ENCODE results near the gene SLC48A1.

Gene SLC48A1

GRCh38 chr12:47755655-47756562, 17.1 kb upstream of the SLC48A1 start:
- Histone ChIP-seq H3K9me2 (ENCODE audit: low read depth, low read length) (no peaks in the 10 kb centered on the region), H3K9me3 (ENCODE audit: low read length) (no peaks in the 10 kb centered on the region), H3K4me2 (ENCODE audit: low read length) (no peak overlapping the region), H3F3A (ENCODE audit: insufficient read depth, low read length) (no peaks in the 10 kb centered on the region), H3K79me2 (ENCODE audit: insufficient read depth, low read length) (no peaks in the 10 kb centered on the region), H3K27ac (ENCODE audit: low read depth, low read length, poor library complexity, severe bottlenecking) (no peak overlapping the region), H4K20me1 (ENCODE audit: insufficient read depth, low read length) (no peaks in the 10 kb centered on the region), H2AFZ (ENCODE audit: low read length) (no peak overlapping the region), H3K4me3 (ENCODE audit: low read depth, low read length, poor library complexity, severe bottlenecking) (no peak overlapping the region), H3K4me1 (ENCODE audit: insufficient read depth, low read length, severe bottlenecking) (peaks cover 13% of the 10 kb centered on the region), H3K27me3 (ENCODE audit: insufficient read depth, low read length) (peaks cover 4% of the 10 kb centered on the region; the same call in 1 of the 2 replicates), H3K36me3 (ENCODE audit: insufficient read depth, low read length) (no peaks in the 10 kb centered on the region), H3K9ac (ENCODE audit: low read length) (no peak overlapping the region)
- TF ChIP-seq CTCF (IDR thresholded peaks at IDR 0.05; ENCODE audit: low read length) (no peak), EZH2 (IDR thresholded peaks at IDR 0.05; ENCODE audit: borderline replicate concordance, low read length) (no peak)

- no peaks in the 10 kb centered on the region for H4K20me1 ChIP-seq (ENCODE audit: insufficient read depth, low read length)
- H3K9me2 ChIP-seq (ENCODE audit: low read depth, low read length) = no peaks in the 10 kb centered on the region
- H3K4me1 ChIP-seq (ENCODE audit: insufficient read depth, low read length, severe bottlenecking) = peaks cover 13% of the 10 kb centered on the region
- TF ChIP-seq EZH2 (IDR thresholded peaks at IDR 0.05; ENCODE audit: borderline replicate concordance, low read length) = no peak
- no peak for TF ChIP-seq CTCF (IDR thresholded peaks at IDR 0.05; ENCODE audit: low read length)
- no peak overlapping the region for H2AFZ ChIP-seq (ENCODE audit: low read length)
- H3K4me2 ChIP-seq (ENCODE audit: low read length) = no peak overlapping the region
- H3F3A ChIP-seq (ENCODE audit: insufficient read depth, low read length) = no peaks in the 10 kb centered on the region
- H3K36me3 ChIP-seq (ENCODE audit: insufficient read depth, low read length) = no peaks in the 10 kb centered on the region
- H3K27me3 ChIP-seq (ENCODE audit: insufficient read depth, low read length) = peaks cover 4% of the 10 kb centered on the region; the same call in 1 of the 2 replicates
- no peak overlapping the region for H3K9ac ChIP-seq (ENCODE audit: low read length)
- no peaks in the 10 kb centered on the region for H3K9me3 ChIP-seq (ENCODE audit: low read length)
- no peak overlapping the region for H3K4me3 ChIP-seq (ENCODE audit: low read depth, low read length, poor library complexity, severe bottlenecking)
- no peaks in the 10 kb centered on the region for H3K79me2 ChIP-seq (ENCODE audit: insufficient read depth, low read length)
- no peak overlapping the region for H3K27ac ChIP-seq (ENCODE audit: low read depth, low read length, poor library complexity, severe bottlenecking)
Measured at GRCh38 chr12:47757364-47757839, 15.6 kb upstream of the SLC48A1 start.

- H4K20me1 ChIP-seq (ENCODE audit: insufficient read depth, low read length) = no peaks in the 10 kb centered on the region
- H3K9me3 ChIP-seq (ENCODE audit: low read length) = no peaks in the 10 kb centered on the region
- H3K27me3 ChIP-seq (ENCODE audit: insufficient read depth, low read length) = peaks cover 4% of the 10 kb centered on the region; the same call in 1 of the 2 replicates
- no peak overlapping the region for H3K9ac ChIP-seq (ENCODE audit: low read length)
- H3K27ac ChIP-seq (ENCODE audit: low read depth, low read length, poor library complexity, severe bottlenecking) = no peak overlapping the region
- H3K4me3 ChIP-seq (ENCODE audit: low read depth, low read length, poor library complexity, severe bottlenecking) = no peak overlapping the region
- H2AFZ ChIP-seq (ENCODE audit: low read length) = no peak overlapping the region
- peaks cover 13% of the 10 kb centered on the region for H3K4me1 ChIP-seq (ENCODE audit: insufficient read depth, low read length, severe bottlenecking)
- no peak for TF ChIP-seq CTCF (IDR thresholded peaks at IDR 0.05; ENCODE audit: low read length)
- no peak for TF ChIP-seq EZH2 (IDR thresholded peaks at IDR 0.05; ENCODE audit: borderline replicate concordance, low read length)
- no peaks in the 10 kb centered on the region for H3K9me2 ChIP-seq (ENCODE audit: low read depth, low read length)
- H3K4me2 ChIP-seq (ENCODE audit: low read length) = no peak overlapping the region; the same call in 1 of the 2 replicates
- no peaks in the 10 kb centered on the region for H3K36me3 ChIP-seq (ENCODE audit: insufficient read depth, low read length)
- no peaks in the 10 kb centered on the region for H3F3A ChIP-seq (ENCODE audit: insufficient read depth, low read length)
- no peaks in the 10 kb centered on the region for H3K79me2 ChIP-seq (ENCODE audit: insufficient read depth, low read length)
Measured at GRCh38 chr12:47757840-47758583, 15.0 kb upstream of the SLC48A1 start.

All from OCI-LY1 (cell line).